Panc1 (cell line): ENCODE measurements around the gene RPL35. TPM values are rescaled to one million over a fixed set of nuclear protein-coding genes. Genes with fewer than 3 reads are reported as not detected.
"Not testable (repeated sequence)": the region's sequence is repeated elsewhere in the genome, so short reads cannot be mapped to it uniquely, and the experiment has no call there.

ENCODE experiments used
- ATAC-seq: fragments of 200-7000 bp; cut with Tn5 transposase; 2 replicates; pipeline ENCODE4 v1.9.1; 2020; ENCODE audit warnings: mild to moderate bottlenecking, moderate library complexity
- BruUV-seq: library from RNA; stranded (reverse); fragments of 400-500 nt; replicated peaks from 2 replicates; lab custom pipeline; 2021; lab: Mats Ljungman, UMichigan
- CTCF ChIA-PET: fragments of 300-600 bp; sonication (Branson Sonifier 250); formaldehyde crosslinking; loops from one replicate; lab custom pipeline; 2022; ENCODE audit warnings: antibody characterized with exemption; lab: Charles Lee
- POLR2A ChIA-PET: fragments of 300-600 bp; sonication (Branson Sonifier 250); formaldehyde crosslinking; loops from one replicate; lab custom pipeline; 2022; ENCODE audit warnings: antibody characterized with exemption; lab: Charles Lee
- DNase-seq: peaks from one replicate; pipeline ENCODE4 v3.0.0-alpha.2; 2010; ENCODE audit warnings: low read depth, low spot score
- H3K27ac ChIP-seq: 2 replicates; pipeline ENCODE4 v1.5.1; 2011; ENCODE audit warnings: mild to moderate bottlenecking, low read length, inconsistent platforms
- H3K27me3 ChIP-seq: fragments of 200-500 bp; sonication (Bioruptor generic); 2 replicates; pipeline ENCODE4 v1.6.0; 2014; ENCODE audit warnings: low read length, inconsistent platforms; ENCODE audit not compliant: control insufficient read depth, insufficient read depth
- H3K36me3 ChIP-seq: fragments of 200-500 bp; sonication (Bioruptor generic); 2 replicates; pipeline ENCODE4 v1.5.1; 2014; ENCODE audit warnings: inconsistent platforms, mild to moderate bottlenecking, low read length, moderate library complexity; ENCODE audit not compliant: control insufficient read depth, insufficient read depth
- H3K4me1 ChIP-seq: 2 replicates; pipeline ENCODE4 v1.5.1; 2011; ENCODE audit warnings: inconsistent platforms, mild to moderate bottlenecking, low read length, moderate library complexity; ENCODE audit not compliant: control insufficient read depth, insufficient read depth
- H3K4me3 ChIP-seq, 2 experiments: 2 replicates each; pipeline ENCODE4 v1.5.1; 2011 to 2012; ENCODE audit warnings: low read depth in 2 of 2, low read length in 2 of 2, mild to moderate bottlenecking in 2 of 2, inconsistent platforms in 1 of 2, moderate library complexity in 1 of 2
- H3K9me3 ChIP-seq: fragments of 200-500 bp; sonication (Bioruptor generic); 2 replicates; pipeline ENCODE4 v1.5.1; 2014; ENCODE audit warnings: low read depth, mild to moderate bottlenecking, inconsistent platforms, low read length, moderate library complexity; ENCODE audit not compliant: control insufficient read depth, insufficient read depth
- CTCF ChIP-seq: fragments of 450-650 bp; IDR thresholded peaks from 2 replicates; pipeline ENCODE4 v1.5.1; 2017; ENCODE audit warnings: mild to moderate bottlenecking
- POLR2AphosphoS5 ChIP-seq: IDR thresholded peaks from 2 replicates; pipeline ENCODE4 v1.6.1; 2012; ENCODE audit warnings: mild to moderate bottlenecking, low read depth, low read length, moderate library complexity
- REST ChIP-seq, 2 experiments: IDR thresholded peaks; 2 replicates each; pipeline ENCODE4 v1.6.1; 2011 to 2012; ENCODE audit warnings: low read depth in 2 of 2, control low read depth in 1 of 2, low read length in 1 of 2, mild to moderate bottlenecking in 1 of 2, moderate library complexity in 1 of 2; ENCODE audit not compliant: insufficient read depth in 1 of 2
- SIN3A ChIP-seq: IDR thresholded peaks from 2 replicates; pipeline ENCODE4 v1.6.1; 2012; ENCODE audit warnings: low read depth, mild to moderate bottlenecking, low read length, moderate library complexity, borderline replicate concordance; ENCODE audit not compliant: insufficient read depth
- TCF7L2 ChIP-seq: IDR thresholded peaks from 2 replicates; pipeline ENCODE4 v1.6.1; 2011; ENCODE audit warnings: mild to moderate bottlenecking, low read depth, low read length, inconsistent platforms
- in situ Hi-C: cut with HindIII; loops from 2 replicates; pipeline ENCODE4 v1.10.0; 2016; ENCODE audit warnings: low sequenced_read_pairs, low pct_unique_long_range_greater_than_20kb
- intact Hi-C: fragments of 100-400 bp; cut with micrococcal nuclease; formaldehyde crosslinking; loops from one replicate; pipeline ENCODE4 v1.10.0; 2022; ENCODE audit not compliant: unreplicated experiment
- total RNA-seq: library from RNA; stranded (reverse); gene quantifications from one replicate; pipeline ENCODE4 v1.2.1, GENCODE V29; 2021; ENCODE audit not compliant: unreplicated experiment

RPL35 gene
- total RNA-seq, 1 experiment from 2014 or later = 758 TPM

- CTCF ChIA-PET = interaction anchor here (0.9 to 1.8 kb wide), 4 partner anchors 8 to 63 kb away, joined by 3 to 9 read pairs (median 8); partner anchors contain the start of genes OLFML2A and WDR38
- Histone ChIP-seq H3K27me3 (no peaks in the 10 kb centered on the region), H3K36me3 (no peaks in the 10 kb centered on the region), H3K4me1 (peaks cover under 1% of the 10 kb centered on the region; the same call in 1 of the 2 replicates), H3K27ac (no peak overlapping the region), H3K9me3 (no peaks in the 10 kb centered on the region), H3K4me3 (no peak overlapping the region)
- ATAC-seq (peak; percentile 46), DNase-seq (no peak)
- intact Hi-C loops = no loop called here
- POLR2A ChIA-PET = interaction anchor here (0.7 kb wide), 1 partner anchor 63 kb away, joined by 3 read pairs; no protein-coding TSS in a partner anchor
- no peak for TF ChIP-seq TCF7L2
- peak; percentile 71; the same call in 1 of the 2 replicates for TF ChIP-seq CTCF
- BruUV-seq = no TSS peak
- in situ Hi-C loops = no loop called here
Observed at GRCh38 chr9:124840300-124840833, 21.4 kb downstream of the RPL35 start.

GRCh38 chr9:124839612-124840299 is 22.0 kb downstream of the RPL35 start:
- no peak overlapping the region for H3K27ac ChIP-seq

GRCh38 chr9:124838567-124839275 is 23.0 kb downstream of the RPL35 start:
- DNase-seq, in situ Hi-C loops, BruUV-seq, H3K4me1 ChIP-seq, POLR2A ChIA-PET, ATAC-seq, H3K9me3 ChIP-seq, H3K27me3 ChIP-seq, H3K4me3 ChIP-seq, H3K36me3 ChIP-seq, intact Hi-C loops, H3K27ac ChIP-seq: not testable (repeated sequence)
- CTCF ChIA-PET = interaction anchor here (0.8 kb wide), 1 partner anchor 60 kb away, joined by 7 read pairs; no protein-coding TSS in a partner anchor

More at GRCh38 chr9:124839612-124840299, 22.0 kb downstream of the RPL35 start:
- ATAC-seq = peak; percentile 69
- H3K4me3 ChIP-seq = no peak overlapping the region
- DNase-seq = no peak
- intact Hi-C loops = no loop called here
- BruUV-seq = no TSS peak
- H3K9me3 ChIP-seq = no peaks in the 10 kb centered on the region
- no peaks in the 10 kb centered on the region for H3K36me3 ChIP-seq
- H3K4me1 ChIP-seq = peaks cover 6% of the 10 kb centered on the region
- ChIA-PET POLR2A (interaction anchor here (0.7 kb wide), 1 partner anchor 62 kb away, joined by 3 read pairs; no protein-coding TSS in a partner anchor), CTCF (interaction anchor here (1.2 to 1.8 kb wide), 3 partner anchors 8 to 62 kb away, joined by 3 to 9 read pairs (median 7); partner anchors contain the start of genes OLFML2A and WDR38)
- H3K27me3 ChIP-seq = no peaks in the 10 kb centered on the region
- TF ChIP-seq POLR2AphosphoS5 = no peak
- TF ChIP-seq CTCF = no peak; the same call in none of the 2 replicates
- TF ChIP-seq REST (IDR thresholded peaks at IDR 0.05; ENCODE audit: insufficient read depth in 1 of 2, low read depth in 2 of 2, low read length in 1 of 2) = no peak
- no peak for TF ChIP-seq TCF7L2
- no peak for TF ChIP-seq SIN3A
- in situ Hi-C loops = no loop called here

- H3K4me1 ChIP-seq, DNase-seq, ATAC-seq, intact Hi-C loops, H3K27ac ChIP-seq, H3K9me3 ChIP-seq, H3K36me3 ChIP-seq, BruUV-seq, H3K4me3 ChIP-seq, in situ Hi-C loops, H3K27me3 ChIP-seq: not testable (repeated sequence)
- POLR2A ChIA-PET = interaction anchor here (0.6 kb wide), 1 partner anchor 52 kb away, joined by 4 read pairs; no protein-coding TSS in a partner anchor
- CTCF ChIA-PET = interaction anchor here (0.8 kb wide), 1 partner anchor 59 kb away, joined by 7 read pairs; no protein-coding TSS in a partner anchor
Observed at GRCh38 chr9:124838132-124838531, 23.6 kb downstream of the RPL35 start.
